Fibroblast of lung (primary cell): Measurements from ENCODE around the gene SMTN. TPM values are rescaled to one million over a fixed set of nuclear protein-coding genes. Genes with fewer than 3 reads are reported as not detected.

Experiments used
- DNase-seq, 2 donors: peaks; one replicate each; pipeline versions ENCODE4 v3.0.0 to v3.0.0-alpha.2; 2010; ENCODE audit warnings: low read depth in 2 of 2
- H2AFZ ChIP-seq: 2 replicates; pipeline ENCODE4 v1.5.1; 2012; ENCODE audit warnings: low read length, control low read depth, inconsistent platforms
- H3K27ac ChIP-seq: 2 replicates; pipeline ENCODE4 v1.5.1; 2011; ENCODE audit warnings: low read length, control low read depth; ENCODE audit not compliant: insufficient read depth
- H3K27me3 ChIP-seq: 2 replicates; pipeline ENCODE4 v1.5.1; 2011; ENCODE audit warnings: mild to moderate bottlenecking, low read length; ENCODE audit not compliant: control insufficient read depth, insufficient read depth
- H3K36me3 ChIP-seq: 2 replicates; pipeline ENCODE4 v1.5.1; 2011; ENCODE audit warnings: low read length; ENCODE audit not compliant: control insufficient read depth, insufficient read depth
- H3K4me1 ChIP-seq: 2 replicates; pipeline ENCODE4 v1.5.1; 2011; ENCODE audit warnings: low read length; ENCODE audit not compliant: control insufficient read depth, insufficient read depth; ENCODE audit errors: extremely low read depth
- H3K4me2 ChIP-seq: 2 replicates; pipeline ENCODE4 v1.5.1; 2011; ENCODE audit warnings: low read length, control low read depth; ENCODE audit not compliant: insufficient read depth; ENCODE audit errors: extremely low read depth
- H3K4me3 ChIP-seq, 4 experiments: fragments of 200-600 bp in 1 of 4; sonication (generic) in 1 of 4; replicated peaks in 1 of 4; 2 replicates each; pipeline ENCODE4 v1.5.1; 2011 to 2016; ENCODE audit warnings: low read length in 4 of 4, low read depth in 3 of 4, mild to moderate bottlenecking in 3 of 4, control low read depth in 2 of 4, inconsistent platforms in 1 of 4, mixed read lengths in 1 of 4; ENCODE audit not compliant: insufficient read depth in 1 of 4; ENCODE audit errors: control extremely low read depth in 1 of 4
- H3K79me2 ChIP-seq: 2 replicates; pipeline ENCODE4 v1.5.1; 2012; ENCODE audit warnings: mild to moderate bottlenecking, low read length, inconsistent platforms; ENCODE audit not compliant: control insufficient read depth, insufficient read depth
- H3K9ac ChIP-seq: 2 replicates; pipeline ENCODE4 v1.5.1; 2011; ENCODE audit warnings: mild to moderate bottlenecking, low read length, control low read depth; ENCODE audit not compliant: insufficient read depth
- H3K9me3 ChIP-seq: 2 replicates; pipeline ENCODE4 v1.5.1; 2012; ENCODE audit warnings: low read depth, low read length; ENCODE audit not compliant: control insufficient read depth, insufficient read depth
- H4K20me1 ChIP-seq: 2 replicates; pipeline ENCODE4 v1.5.1; 2011; ENCODE audit warnings: low read length; ENCODE audit not compliant: control insufficient read depth, insufficient read depth; ENCODE audit errors: extremely low read depth
- EZH2 ChIP-seq: IDR thresholded peaks from 2 replicates; pipeline ENCODE4 v1.5.1; 2012; ENCODE audit warnings: low read length, control low read depth, mild to moderate bottlenecking; ENCODE audit errors: missing control alignments
- polyA plus RNA-seq, 2 donors: library from polyadenylated mRNA; depleted of rRNA in 1 of 2; stranded (reverse) in 1 of 2; unstranded in 1 of 2; fragments of >200 nt; gene quantifications; 2 replicates each; pipeline ENCODE4 v1.2.1, GENCODE V29; 2011 to 2012; ENCODE audit warnings: missing spikeins in 1 of 2
- total RNA-seq: library from RNA; depleted of rRNA; stranded (reverse); fragments of >200 nt; gene quantifications from 2 replicates; pipeline ENCODE4 v1.2.1, GENCODE V29; 2014
- TF ChIP-seq, protein P1 (sequence below), 2 donors: IDR thresholded peaks in 1 of 2; conservative IDR thresholded peaks in 1 of 2; 1 replicate in 1 of 2; 2 replicates in 1 of 2; pipeline ENCODE4 v1.5.1; 2011 to 2012; ENCODE audit warnings: low read length in 2 of 2, control low read depth in 1 of 2, inconsistent platforms in 1 of 2, low read depth in 1 of 2, mild to moderate bottlenecking in 1 of 2

The SMTN gene
- total and polyA plus RNA-seq, 2 donors (not counting 1 experiment from before 2014, with no cell fraction given) = 43.7 to 95.1 TPM

DNA sequence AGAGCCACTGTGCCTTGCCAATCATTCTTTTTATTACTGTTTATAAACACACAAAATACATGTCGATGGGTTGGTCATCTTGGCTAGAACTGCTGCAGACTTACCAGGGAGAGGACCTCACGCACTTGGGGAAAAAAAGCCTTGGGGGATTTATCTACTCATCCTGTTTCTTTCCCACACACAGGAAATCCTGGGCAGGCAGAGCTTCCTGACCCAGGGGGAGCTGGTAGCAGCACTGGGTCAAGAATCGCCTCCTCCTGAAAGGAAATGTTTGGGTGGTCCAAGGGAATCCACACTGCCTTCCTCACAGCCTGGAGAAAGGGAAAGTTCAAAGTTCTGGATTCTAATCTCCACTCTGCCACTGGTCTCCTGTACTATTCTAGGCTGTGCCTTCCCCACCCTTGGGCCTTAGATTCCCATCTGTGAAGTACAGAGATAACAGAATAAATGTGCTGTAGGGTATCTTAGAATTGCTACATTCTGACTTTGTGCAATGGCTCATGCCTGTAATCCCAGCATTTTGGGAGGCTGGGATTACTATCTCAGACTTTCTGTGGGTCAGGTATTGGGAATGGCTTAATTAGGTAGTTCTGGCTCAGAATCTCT lies 31.2 kb upstream of the SMTN start:
- Histone ChIP-seq H3K27ac (no peak overlapping the region), H3K4me2 (no peak overlapping the region), H3K79me2 (no peaks in the 10 kb centered on the region), H3K9me3 (no peaks in the 10 kb centered on the region), H3K4me3 (no peak overlapping the region), H4K20me1 (no peaks in the 10 kb centered on the region), H3K27me3 (no peaks in the 10 kb centered on the region), H2AFZ (no peak overlapping the region), H3K36me3 (no peaks in the 10 kb centered on the region), H3K4me1 (peaks cover 9% of the 10 kb centered on the region), H3K9ac (no peak overlapping the region)
- TF ChIP-seq, protein P1, sequence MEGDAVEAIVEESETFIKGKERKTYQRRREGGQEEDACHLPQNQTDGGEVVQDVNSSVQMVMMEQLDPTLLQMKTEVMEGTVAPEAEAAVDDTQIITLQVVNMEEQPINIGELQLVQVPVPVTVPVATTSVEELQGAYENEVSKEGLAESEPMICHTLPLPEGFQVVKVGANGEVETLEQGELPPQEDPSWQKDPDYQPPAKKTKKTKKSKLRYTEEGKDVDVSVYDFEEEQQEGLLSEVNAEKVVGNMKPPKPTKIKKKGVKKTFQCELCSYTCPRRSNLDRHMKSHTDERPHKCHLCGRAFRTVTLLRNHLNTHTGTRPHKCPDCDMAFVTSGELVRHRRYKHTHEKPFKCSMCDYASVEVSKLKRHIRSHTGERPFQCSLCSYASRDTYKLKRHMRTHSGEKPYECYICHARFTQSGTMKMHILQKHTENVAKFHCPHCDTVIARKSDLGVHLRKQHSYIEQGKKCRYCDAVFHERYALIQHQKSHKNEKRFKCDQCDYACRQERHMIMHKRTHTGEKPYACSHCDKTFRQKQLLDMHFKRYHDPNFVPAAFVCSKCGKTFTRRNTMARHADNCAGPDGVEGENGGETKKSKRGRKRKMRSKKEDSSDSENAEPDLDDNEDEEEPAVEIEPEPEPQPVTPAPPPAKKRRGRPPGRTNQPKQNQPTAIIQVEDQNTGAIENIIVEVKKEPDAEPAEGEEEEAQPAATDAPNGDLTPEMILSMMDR (conservative IDR thresholded peaks at IDR 0.05 in 1 of 2, IDR thresholded peaks at IDR 0.05 in 1 of 2; ENCODE audit: low read depth in 1 of 2, low read length in 2 of 2) = no peak
- no peak for TF ChIP-seq EZH2
- no peak for DNase-seq

GRCh38 chr22:31055117-31055634 lies 25.9 kb upstream of the SMTN start:
- H3K36me3 ChIP-seq = no peaks in the 10 kb centered on the region
- no peaks in the 10 kb centered on the region for H3K27me3 ChIP-seq
- no peaks in the 10 kb centered on the region for H3K9me3 ChIP-seq
- peak overlapping the region; percentile 79 for H3K27ac ChIP-seq
- peak overlapping the region; percentile 70 for H3K4me2 ChIP-seq
- no peaks in the 10 kb centered on the region for H3K79me2 ChIP-seq
- H2AFZ ChIP-seq = peak overlapping the region; percentile 53
- peak overlapping the region; percentile 11 for H3K9ac ChIP-seq
- TF ChIP-seq, protein P1 (conservative IDR thresholded peaks at IDR 0.05 in 1 of 2, IDR thresholded peaks at IDR 0.05 in 1 of 2; ENCODE audit: low read depth in 1 of 2, low read length in 2 of 2) = no peak
- TF ChIP-seq EZH2 = no peak
- H3K4me3 ChIP-seq = no peak overlapping the region
- DNase-seq = no peak
- H3K4me1 ChIP-seq = peaks cover 8% of the 10 kb centered on the region
- no peaks in the 10 kb centered on the region for H4K20me1 ChIP-seq

- Histone ChIP-seq H3K79me2 (no peaks in the 10 kb centered on the region), H3K27me3 (no peaks in the 10 kb centered on the region), H3K4me3 (no peak overlapping the region), H3K4me2 (no peak overlapping the region), H3K9me3 (no peaks in the 10 kb centered on the region), H3K9ac (no peak overlapping the region), H2AFZ (no peak overlapping the region), H4K20me1 (no peaks in the 10 kb centered on the region), H3K4me1 (peaks cover 8% of the 10 kb centered on the region), H3K36me3 (no peaks in the 10 kb centered on the region), H3K27ac (peak overlapping the region; percentile 79)
- TF ChIP-seq, protein P1 (conservative IDR thresholded peaks at IDR 0.05 in 1 of 2, IDR thresholded peaks at IDR 0.05 in 1 of 2; ENCODE audit: low read depth in 1 of 2, low read length in 2 of 2) = no peak
- TF ChIP-seq EZH2 = no peak
- peak; percentile 98 to 99 for DNase-seq
Observed at GRCh38 chr22:31055635-31056159, 25.4 kb upstream of the SMTN start.
